DMS53 treated with DMSO at 0.1 percent for 48 hours (cell line): Measurements from ENCODE around the gene LARP4B.

Experiments
- DNase-seq: peaks from one replicate; lab custom pipeline; 2025; ENCODE audit not compliant: unreplicated experiment; lab: John Stamatoyannopoulos, UW

The LARP4B gene

DNA sequence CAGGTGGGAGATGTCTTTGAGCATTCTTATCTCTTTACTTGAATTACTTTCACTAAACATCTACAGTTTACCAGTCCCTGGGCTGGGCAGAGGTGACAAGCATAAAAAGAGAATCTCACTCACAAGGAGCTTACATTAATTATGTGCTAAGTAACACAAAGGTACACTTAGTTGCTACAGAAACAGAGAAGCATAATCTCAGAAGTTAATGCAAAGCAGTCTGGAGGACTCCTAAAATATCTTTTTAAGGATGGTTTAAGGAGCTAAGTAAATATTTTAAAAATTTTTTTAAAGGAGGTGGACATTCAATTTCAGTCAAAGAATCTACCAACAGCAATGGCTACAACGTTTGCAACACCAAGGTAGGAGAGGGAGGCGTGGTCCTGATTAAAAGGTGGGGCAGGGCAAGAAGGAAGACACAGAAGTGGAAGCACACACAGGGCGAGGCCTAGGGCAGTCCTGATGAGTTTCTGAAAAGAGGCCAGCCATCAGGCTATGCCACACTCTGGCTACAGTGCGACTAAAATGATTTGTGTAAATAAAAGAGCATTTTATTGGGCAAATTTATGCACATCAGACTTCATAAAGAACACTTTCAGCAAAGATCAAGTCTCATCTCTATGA, 5.3 kb downstream of the LARP4B start:
- no peak for DNase-seq

DNA sequence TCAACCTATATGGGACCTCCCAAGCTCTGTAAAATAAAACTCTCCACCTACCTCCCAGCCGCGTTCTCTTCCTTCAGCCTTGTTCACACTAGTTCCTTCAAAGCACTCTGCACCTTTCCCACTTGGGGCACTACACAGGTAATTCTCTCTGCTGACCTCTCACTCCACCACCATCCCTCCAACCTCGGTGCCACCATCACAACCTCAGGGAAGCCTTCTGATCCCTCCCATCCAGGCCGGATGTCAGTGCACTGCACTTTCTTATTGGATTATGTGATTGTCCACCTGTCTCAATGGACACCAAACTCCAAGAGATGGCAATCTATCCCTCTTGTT, 7.0 kb downstream of the LARP4B start:
- no peak for DNase-seq

DNA sequence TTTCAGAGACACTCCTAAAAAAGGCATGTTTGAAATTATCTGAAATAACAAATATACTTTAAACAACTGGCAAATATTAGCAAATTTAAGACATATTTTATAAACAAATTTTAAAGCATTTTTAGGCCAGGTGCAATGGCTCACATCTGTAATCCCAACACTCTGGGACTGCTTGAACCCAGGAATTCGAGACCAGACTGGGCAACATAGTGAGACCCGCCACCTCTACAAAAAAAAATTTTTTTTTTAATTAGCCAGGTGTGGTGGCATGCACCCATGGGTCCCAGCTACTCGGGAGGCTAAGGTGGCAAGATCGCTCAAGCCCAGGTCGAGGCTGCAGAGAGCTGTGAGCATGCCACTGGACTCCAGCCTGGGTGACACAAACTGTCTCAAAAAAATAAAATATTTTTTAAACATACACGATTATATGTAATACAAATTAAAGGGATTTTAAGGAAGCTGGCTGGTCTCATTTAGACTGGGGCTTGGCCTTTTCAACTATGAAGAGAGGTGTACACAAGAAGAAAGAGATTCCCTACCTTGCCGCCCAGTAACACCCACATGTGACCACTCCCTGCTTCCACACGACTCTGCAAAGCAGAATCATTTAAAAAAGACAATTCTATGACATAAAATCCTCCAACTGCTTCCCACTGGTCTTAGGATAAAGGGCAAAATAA, 7.5 kb downstream of the LARP4B start:
- no peak for DNase-seq

DNA sequence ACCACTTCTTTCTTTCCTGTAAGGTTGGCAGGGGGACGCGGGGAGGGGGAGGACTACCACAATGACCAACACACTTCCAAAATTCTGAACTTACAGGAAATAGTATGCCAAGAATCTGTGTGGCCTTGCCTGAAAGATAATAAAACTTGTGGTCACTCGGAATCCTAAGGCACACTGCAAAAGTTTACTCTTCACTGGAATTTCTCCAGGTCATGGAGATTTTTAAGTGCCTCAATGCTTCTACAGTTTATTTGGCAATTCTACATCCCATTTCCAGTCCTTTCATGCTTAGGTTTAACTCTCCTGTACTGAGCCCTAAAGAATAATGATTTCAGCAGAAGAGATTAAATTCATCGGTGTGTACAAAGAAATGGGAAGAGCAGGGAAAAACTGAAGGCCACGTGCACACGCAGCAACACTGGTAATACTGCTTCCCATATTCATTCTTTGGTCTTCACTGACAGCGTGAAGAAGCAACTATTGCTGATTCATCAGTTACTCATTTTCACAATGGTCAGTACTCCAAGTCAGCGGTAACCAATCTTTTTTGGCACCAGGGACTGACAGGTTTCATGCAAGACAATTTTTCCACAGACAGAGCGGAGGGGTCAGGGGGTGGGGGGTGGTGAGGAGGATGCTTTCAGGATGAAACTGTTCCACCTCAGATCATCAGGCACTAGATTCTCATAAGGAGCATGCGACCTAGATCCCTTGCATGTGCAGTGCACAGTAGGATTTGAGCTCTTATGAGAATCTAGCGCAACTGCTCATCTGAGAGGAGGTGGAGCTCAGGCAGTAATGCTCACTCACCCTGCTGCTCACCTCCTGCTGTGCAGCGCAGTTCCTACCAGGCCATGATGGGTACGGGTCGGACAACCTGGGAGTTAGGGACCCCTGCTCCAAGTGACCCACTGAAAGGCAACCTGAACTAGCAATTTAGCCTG, 9.8 kb downstream of the LARP4B start:
- no peak for DNase-seq

DNA sequence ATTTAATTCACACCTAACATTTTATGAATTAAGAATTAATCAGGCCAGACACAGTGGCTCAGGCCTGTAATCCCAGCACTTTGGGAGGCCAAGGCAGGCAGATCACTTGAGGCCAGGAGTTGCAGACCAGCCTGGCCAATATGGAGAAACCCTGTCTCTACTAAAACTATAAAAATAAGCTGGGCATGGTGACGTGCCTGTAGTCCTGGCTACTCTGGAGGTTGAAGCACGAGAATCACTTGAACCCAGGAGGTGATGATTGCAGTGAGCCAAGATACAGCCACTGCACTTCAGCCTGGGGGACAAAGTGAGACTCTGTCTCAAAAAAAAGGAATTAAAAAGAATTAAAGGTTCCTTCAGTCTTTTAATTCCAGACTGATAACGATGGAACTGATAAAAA, 11.1 kb downstream of the LARP4B start:
- DNase-seq: no peak

DNA sequence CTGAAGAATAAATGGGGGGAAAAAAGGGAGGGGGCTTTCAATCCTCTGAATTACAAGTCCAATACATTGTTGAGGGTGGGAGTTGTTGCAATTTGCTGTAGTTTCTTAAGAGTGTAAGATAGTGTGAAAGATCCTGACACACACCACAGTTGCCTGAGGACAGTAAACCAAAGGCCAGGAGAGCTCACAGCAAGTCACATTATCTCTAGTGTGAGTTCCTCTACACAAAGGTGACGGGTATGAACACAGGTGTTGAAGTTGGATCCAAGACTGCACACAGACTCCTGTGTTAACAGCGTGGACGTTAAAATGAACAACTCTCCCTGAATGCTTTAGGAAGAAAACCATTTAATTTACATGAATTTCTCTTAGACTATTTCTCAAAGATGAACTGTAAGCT, 12.0 kb downstream of the LARP4B start:
- DNase-seq: no peak

DNA sequence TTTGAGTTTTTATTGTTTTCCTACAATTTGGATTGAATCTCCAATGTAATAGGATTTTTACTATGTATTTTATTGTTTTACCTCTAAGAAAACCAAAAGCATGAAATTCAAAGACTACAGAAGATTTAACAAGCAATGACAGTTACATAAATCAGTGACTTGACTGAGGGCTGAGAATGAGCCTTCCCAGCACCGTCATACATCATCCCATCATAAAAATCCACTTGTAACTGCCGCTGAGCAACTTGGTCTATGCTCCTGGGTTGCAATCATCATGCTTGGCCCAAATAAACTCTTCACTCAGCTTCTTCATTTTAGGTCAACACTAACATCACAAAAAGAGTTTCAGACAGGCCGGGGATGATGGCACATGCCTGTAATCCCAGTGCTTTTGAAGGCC, 13.5 kb downstream of the LARP4B start:
- no peak for DNase-seq

DNA sequence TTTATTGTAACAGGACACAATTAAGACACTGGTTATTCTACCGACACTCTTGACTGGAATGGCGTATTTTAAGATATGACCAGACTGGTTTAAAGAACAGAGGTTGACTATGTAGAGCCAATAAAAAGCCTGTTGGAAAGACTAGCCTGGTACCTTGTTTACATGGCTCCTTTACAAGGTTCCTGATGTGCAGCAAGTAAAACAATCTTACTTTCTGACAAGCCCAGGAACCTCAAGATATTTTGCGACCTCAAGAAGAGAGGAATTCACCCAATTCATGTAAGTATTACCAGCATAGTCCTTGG, 14.1 kb downstream of the LARP4B start:
- DNase-seq: no peak

DNA sequence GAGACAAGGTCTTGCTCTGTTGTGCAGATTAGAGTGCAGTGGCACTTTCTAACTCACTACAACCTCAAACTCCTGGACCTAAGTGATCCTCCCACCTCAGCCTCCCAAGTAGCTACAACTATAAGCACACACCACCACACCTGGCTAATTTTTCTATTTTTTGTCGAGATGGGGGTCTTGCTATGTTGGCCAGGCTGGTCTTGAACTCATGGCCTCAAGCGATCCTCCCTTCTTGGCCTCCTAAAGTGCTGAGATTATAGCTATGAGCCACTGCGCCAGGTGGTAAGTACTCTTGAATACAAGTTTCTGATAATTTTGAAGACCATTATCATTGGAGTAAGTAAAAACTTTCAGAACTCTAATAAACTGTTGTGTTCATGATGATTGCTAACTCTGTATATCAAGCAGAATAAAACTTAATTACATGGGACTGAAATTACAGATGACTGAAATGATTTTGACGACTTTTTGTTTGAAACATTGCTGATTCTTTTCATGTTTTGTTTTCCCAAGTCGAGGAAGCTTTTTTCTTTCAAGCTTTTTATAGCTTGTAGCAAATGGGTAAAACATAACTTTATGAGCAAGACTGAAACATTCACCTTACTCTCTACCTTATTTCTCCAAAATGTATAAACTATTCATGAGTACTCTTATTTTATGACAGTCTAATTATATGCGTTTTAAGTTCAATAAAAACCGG, 14.6 kb downstream of the LARP4B start:
- no peak for DNase-seq

DNA sequence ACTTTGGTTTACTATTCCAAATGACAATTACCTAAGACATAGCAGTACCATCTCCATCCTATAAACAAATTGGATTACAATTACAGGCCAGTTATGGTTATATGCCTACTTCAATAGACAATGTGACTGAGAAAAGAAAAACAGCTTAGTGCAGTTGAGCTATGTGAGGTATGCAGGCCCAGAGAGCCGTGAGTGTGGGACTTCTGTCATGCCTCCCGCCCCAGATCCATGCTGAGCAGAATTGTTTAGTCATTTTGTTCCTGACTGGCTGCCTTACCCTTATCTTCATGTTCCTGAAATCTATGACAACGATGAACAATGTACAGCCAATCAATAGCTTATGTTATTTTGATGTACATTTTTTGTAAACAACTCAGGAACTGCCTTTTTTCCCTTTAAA, 21.7 kb downstream of the LARP4B start:
- DNase-seq: no peak

DNA sequence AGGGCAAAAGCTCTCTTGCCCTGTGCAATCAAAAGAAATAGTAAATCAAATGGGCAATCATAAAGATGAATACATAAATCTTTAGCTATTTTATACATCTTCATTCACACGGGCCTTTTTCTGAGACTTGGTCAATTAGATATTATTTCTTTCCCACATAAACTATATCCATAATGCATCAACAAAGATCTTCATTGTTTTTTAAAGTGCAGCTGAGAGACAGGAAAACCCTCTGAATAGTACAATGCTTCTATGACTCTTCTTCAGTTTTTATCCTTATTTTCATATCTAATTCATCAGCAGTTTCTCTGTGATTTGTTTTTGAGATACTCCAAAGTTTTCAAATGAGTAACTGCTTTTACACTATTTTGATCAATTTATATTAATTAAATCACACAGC, 25.5 kb downstream of the LARP4B start:
- no peak for DNase-seq

DNA sequence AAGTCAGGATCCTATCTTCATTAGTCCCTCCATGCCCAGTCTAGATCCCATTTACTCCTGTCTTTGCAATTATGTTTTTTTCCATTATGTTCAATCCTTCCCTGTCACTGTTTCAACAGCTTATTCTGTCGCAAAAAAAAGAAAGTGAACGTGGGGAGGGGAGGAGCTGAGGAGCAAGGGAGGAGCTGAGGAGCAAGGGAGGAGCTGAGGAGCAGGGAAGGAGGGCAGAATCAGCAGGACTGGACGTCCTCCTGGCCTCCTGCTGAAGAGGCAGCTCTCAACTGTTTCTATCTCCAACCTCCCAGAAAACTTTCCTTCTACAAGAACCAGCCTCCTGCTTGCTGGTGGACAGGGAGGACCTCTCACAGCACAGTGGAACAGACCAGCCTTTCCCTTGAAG, 26.0 kb downstream of the LARP4B start:
- no peak for DNase-seq

DNA sequence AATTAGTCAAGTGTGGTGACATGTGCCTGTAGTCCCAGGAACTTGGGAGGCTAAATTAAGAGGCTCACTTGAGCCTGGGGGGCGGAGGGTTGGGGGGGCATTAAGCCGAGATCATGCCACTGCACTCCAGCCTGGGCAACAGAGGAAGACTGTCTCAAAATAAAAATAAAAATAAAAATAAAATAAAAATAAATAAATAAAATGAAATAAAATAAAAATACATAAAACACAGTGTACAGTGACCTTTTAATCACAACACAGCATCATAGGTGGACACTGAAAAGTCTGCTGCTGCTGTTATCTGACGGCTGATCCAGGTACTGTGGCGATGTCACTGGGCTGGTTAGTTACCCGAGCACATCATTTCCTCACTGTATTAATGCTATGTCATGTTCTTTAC, 27.1 kb downstream of the LARP4B start:
- no peak for DNase-seq

DNA sequence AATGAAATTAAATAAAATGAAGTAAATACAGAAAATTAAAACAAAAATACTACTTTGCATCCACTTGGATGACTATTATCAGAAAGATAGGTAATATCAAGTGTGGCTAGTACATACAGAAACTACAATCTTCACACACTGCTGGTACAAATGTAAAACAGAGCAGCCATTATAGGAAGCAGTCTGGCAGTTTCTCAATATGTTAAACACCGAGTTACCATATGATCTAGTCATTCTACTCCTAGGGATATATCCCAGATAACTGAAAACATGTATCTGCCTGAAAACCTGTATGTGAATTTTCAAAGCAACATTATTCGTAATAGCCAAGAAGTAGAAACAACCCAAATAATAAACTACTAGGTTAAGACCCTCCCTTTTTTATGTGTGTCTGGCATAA, 33.4 kb downstream of the LARP4B start:
- no peak for DNase-seq

DNA sequence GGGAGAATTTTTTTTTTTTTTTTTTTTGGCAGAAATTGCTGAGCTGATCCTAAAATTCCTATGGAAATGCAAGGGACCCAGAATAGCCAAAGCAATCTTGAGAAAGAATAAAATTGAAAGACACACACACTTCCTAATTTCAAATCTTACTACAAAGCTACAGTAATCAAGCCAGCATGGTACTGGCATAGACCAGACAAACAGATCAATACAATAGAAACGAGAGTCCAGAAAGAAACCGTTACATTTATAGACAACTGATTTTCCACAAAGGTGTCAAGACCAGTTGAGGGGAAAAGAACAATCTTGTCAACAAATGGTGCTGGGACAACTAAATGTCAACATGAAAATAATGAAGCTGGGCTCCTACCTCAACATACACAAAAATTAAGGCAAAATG, 34.5 kb downstream of the LARP4B start:
- DNase-seq: no peak

DNA sequence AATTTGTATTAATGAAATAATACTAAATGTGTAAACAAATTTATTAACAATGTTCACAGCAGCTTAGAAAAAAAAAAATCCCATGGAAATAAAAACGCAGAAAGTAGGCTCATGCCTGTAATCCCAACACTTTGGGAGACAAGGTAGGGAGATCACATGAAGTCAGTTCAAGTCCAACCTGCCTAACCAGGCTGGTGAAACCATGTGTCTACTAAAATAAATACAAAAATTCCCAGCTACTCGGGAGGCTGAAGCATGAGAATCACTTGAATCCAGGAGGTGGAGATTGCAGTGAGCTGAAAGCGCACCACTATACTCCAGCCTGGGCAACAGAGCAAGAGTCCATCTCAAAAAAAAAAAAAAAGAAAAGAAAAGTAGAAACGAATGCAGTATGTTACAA, 36.2 kb downstream of the LARP4B start:
- peak; percentile 7 for DNase-seq

DNA sequence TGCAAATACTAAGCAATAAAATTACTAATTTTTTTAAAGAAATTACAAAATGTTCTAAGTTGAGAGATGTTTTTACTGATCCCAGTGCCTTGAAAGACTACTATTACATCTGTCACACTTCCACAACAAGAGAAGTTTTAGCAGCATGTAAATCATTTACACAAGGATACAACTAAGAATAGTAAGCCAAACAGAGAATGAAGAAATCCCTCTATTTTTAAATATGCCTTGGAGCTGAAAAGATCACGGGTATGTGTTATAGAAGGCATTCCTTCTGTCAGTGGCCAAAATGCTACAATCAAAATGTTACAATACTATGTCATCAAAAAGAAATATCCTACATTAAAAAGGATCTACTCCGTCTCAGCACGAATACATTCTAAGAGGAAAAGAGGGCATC, 52.6 kb downstream of the LARP4B start:
- DNase-seq: no peak

DNA sequence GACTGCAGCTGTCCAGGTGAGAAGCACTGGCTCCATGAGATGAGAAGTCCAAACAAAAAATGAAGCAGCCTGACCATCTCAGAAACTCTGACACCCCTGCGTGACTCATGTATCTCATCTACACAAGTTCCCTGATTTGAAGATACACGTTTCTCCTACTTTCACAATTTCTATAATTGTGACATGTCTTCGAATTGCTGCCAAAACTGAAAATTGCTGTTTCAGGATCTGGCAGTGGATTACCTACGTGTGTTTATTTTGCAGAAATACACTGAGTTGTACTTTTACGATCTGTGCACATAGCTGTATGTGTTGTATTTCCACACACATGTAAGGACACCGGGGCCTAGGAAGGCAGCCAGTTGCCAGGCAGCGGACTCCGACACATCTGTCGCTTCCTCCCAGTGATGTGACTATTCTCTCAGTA, 53.2 kb downstream of the LARP4B start:
- no peak for DNase-seq

DNA sequence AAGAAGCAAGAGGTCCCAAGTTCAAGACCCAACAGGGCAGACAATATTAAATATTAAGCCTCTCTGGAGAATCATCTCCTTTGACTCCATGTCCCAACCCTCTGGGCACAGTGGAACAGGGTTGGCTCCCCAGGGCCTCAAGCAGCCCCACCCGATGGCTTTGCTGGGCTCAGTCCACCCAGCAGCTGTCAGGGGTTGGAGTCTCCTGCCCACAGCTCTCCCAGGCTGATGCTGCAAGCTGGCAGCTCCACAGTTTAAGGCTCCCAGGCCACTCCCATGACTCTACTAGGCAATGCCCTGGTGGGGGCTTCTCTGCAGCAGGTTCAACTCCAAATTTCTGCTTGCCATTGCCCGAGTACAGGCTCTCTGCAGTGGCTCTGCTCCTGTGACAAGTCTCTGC, 55.1 kb downstream of the LARP4B start:
- no peak for DNase-seq

DNA sequence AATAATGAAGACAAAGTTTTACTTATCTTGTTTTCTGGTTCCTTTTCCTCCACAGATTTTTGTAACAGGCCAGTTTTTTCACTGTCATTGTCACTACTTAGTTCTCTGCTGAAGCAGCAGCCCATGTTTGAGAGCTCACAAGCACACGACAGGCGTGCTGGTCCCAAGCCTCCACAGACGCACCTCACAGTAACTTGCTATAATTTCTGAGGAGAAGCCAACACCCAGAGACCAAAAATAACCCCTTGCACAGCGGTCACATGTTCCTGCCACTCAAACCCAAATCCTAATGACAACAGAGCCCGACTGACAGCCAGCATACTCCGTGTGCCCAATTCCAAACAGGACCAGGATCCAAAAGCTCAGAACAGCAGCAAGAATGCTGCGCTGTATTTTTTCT, 58.5 kb downstream of the LARP4B start:
- DNase-seq: no peak

DNA sequence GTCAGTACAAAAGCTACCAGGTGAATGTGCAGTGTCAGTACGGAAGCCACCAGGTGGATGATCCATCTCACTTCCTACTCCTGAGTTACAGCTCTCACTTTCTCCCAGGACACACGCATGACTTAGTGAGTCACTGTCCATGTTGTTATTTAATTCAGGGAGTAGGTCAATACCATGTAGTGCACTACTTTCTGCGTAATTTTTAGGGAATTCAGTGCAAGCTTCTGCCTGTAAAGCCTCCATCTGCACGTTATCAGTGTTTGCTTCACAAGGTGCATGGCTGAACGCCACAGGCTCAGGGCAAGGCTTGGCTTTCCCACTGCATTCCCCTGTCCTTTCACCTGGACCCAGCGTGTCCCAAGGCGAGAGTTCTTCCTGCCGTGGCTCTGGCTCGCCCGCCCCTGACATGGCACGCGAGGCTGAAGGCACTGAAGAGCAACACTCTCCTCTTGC, 59.5 kb downstream of the LARP4B start:
- DNase-seq: no peak
